Measurements from ENCODE around the gene DGCR2.

DGCR2 gene

GRCh38 chr22:19107730-19108074 is 14.5 kb downstream of the DGCR2 start:
- DNase-seq (ENCODE audit: low read depth): no peak
- no peak for TF ChIP-seq CTCF (IDR thresholded peaks at IDR 0.05; ENCODE audit: low read depth, low read length, missing control alignments)
- no peak overlapping the region for H3K4me3 ChIP-seq (ENCODE audit: low read depth, low read length)

- H3K4me3 ChIP-seq (ENCODE audit: low read depth, low read length): no peak overlapping the region
- DNase-seq (ENCODE audit: low read depth): no peak
- TF ChIP-seq CTCF (IDR thresholded peaks at IDR 0.05; ENCODE audit: low read depth, low read length, missing control alignments): no peak
These were observed 15.1 kb downstream of the DGCR2 start for GRCh38 chr22:19106886-19107729.

GRCh38 chr22:19105867-19106802 is 16.1 kb downstream of the DGCR2 start:
- no peak for DNase-seq (ENCODE audit: low read depth)
- no peak overlapping the region for H3K4me3 ChIP-seq (ENCODE audit: low read depth, low read length)
- peak; percentile 67 for TF ChIP-seq CTCF (IDR thresholded peaks at IDR 0.05; ENCODE audit: low read depth, low read length, missing control alignments)

GRCh38 chr22:19105456-19105855 is 16.8 kb downstream of the DGCR2 start:
- no peak for TF ChIP-seq CTCF (IDR thresholded peaks at IDR 0.05; ENCODE audit: low read depth, low read length, missing control alignments)
- no peak overlapping the region for H3K4me3 ChIP-seq (ENCODE audit: low read depth, low read length)
- no peak for DNase-seq (ENCODE audit: low read depth)

GRCh38 chr22:19103880-19104821 is 18.1 kb downstream of the DGCR2 start:
- no peak overlapping the region for H3K4me3 ChIP-seq (ENCODE audit: low read depth, low read length)
- DNase-seq (ENCODE audit: low read depth): no peak
- no peak for TF ChIP-seq CTCF (IDR thresholded peaks at IDR 0.05; ENCODE audit: low read depth, low read length, missing control alignments)

GRCh38 chr22:19098157-19098556 is 24.1 kb downstream of the DGCR2 start:
- no peak for DNase-seq (ENCODE audit: low read depth)
- H3K4me3 ChIP-seq (ENCODE audit: low read depth, low read length): no peak overlapping the region
- no peak for TF ChIP-seq CTCF (IDR thresholded peaks at IDR 0.05; ENCODE audit: low read depth, low read length, missing control alignments)

Data from GM12864 (cell line).